B cell (primary cell): ENCODE data around the gene POLD1. TPM values are rescaled to one million over a fixed set of nuclear protein-coding genes. Genes with fewer than 3 reads are reported as not detected.

ENCODE experiments used
- ATAC-seq: fragments of 200-7000 bp; cut with Tn5 transposase; one replicate; pipeline ENCODE4 v1.10.0; 2021; ENCODE audit warnings: low read depth, mild to moderate bottlenecking, moderate number of reproducible peaks, moderate library complexity
- CTCF ChIA-PET: fragments of 350-600 bp; sonication (Branson Sonifier 250); formaldehyde crosslinking; loops from one replicate; lab custom pipeline; 2021; ENCODE audit warnings: antibody characterized with exemption, inconsistent platforms; lab: Charles Lee
- POLR2A ChIA-PET: fragments of 350-600 bp; sonication (Branson Sonifier 250); formaldehyde crosslinking; loops from one replicate; lab custom pipeline; 2021; ENCODE audit warnings: antibody characterized with exemption; lab: Charles Lee
- DNase-seq: peaks from one replicate; pipeline ENCODE4 v3.0.0; 2013
- H2AFZ ChIP-seq: 2 replicates; pipeline ENCODE4 v1.6.1; 2012; ENCODE audit warnings: mild to moderate bottlenecking, low read depth, low read length; ENCODE audit not compliant: insufficient read depth, poor library complexity, severe bottlenecking
- H3K27ac ChIP-seq, 2 donors: 1 replicate in 1 of 2; 2 replicates in 1 of 2; pipeline ENCODE4 v1.5.1; 2012 to 2013; ENCODE audit warnings: low read length in 2 of 2, mild to moderate bottlenecking in 2 of 2, moderate library complexity in 1 of 2
- H3K27me3 ChIP-seq, 4 experiments: fragments of 200-600 bp in 1 of 4; sonication (generic) in 1 of 4; replicated peaks in 1 of 4; 1 replicate in 2 of 4; 2 replicates in 2 of 4; pipeline versions ENCODE4 v1.6.1 to v1.7.0; 2013 to 2016; ENCODE audit warnings: low read length in 3 of 4, mild to moderate bottlenecking in 2 of 4, mixed read lengths in 1 of 4, moderate library complexity in 1 of 4; ENCODE audit not compliant: insufficient read depth in 4 of 4, control insufficient read depth in 3 of 4; ENCODE audit errors: control extremely low read depth in 1 of 4
- H3K36me3 ChIP-seq, 2 experiments: replicated peaks in 1 of 2; 1 replicate in 1 of 2; 2 replicates in 1 of 2; pipeline versions ENCODE4 v1.6.1 to v1.7.1; 2013; ENCODE audit warnings: low read length in 1 of 2; ENCODE audit not compliant: insufficient read depth in 2 of 2, control insufficient read depth in 1 of 2; ENCODE audit errors: control extremely low read depth in 1 of 2, extremely low read depth in 1 of 2
- H3K4me1 ChIP-seq, 2 donors: fragments of 200-600 bp in 1 of 2; sonication (generic) in 1 of 2; 1 replicate in 1 of 2; 2 replicates in 1 of 2; pipeline versions ENCODE4 v1.5.1 to v1.6.1; 2013 to 2017; ENCODE audit warnings: low read length in 2 of 2; ENCODE audit not compliant: control insufficient read depth in 2 of 2, insufficient read depth in 2 of 2
- H3K4me2 ChIP-seq: replicated peaks from 2 replicates; pipeline ENCODE3; 2012; ENCODE audit warnings: mild to moderate bottlenecking, low read depth, low read length; ENCODE audit not compliant: poor library complexity, severe bottlenecking
- H3K4me3 ChIP-seq, 5 experiments: fragments of 200-600 bp in 1 of 5; sonication (generic) in 1 of 5; 1 replicate in 3 of 5; 2 replicates in 2 of 5; pipeline versions ENCODE4 v1.5.1 to v1.7.0; 2011 to 2016; ENCODE audit warnings: low read length in 4 of 5, mild to moderate bottlenecking in 4 of 5, low read depth in 2 of 5, control low read depth in 1 of 5, moderate library complexity in 1 of 5; ENCODE audit not compliant: insufficient read depth in 1 of 5; ENCODE audit errors: control extremely low read depth in 1 of 5, extremely low read depth in 1 of 5
- H3K79me2 ChIP-seq: fragments of 200-600 bp; sonication (generic); one replicate; pipeline ENCODE4 v1.6.0; 2016; ENCODE audit warnings: low read length; ENCODE audit not compliant: control insufficient read depth, insufficient read depth
- H3K9ac ChIP-seq: fragments of 200-600 bp; sonication (generic); 2 replicates; pipeline ENCODE4 v1.6.1; 2017; ENCODE audit warnings: mild to moderate bottlenecking, low read length, moderate library complexity
- H3K9me3 ChIP-seq, 3 donors: one replicate each; pipeline versions ENCODE4 v1.6.1 to v1.7.1; 2013; ENCODE audit warnings: low read length in 2 of 3; ENCODE audit not compliant: control insufficient read depth in 2 of 3, insufficient read depth in 1 of 3; ENCODE audit errors: control extremely low read depth in 1 of 3
- H4K20me1 ChIP-seq: 2 replicates; pipeline ENCODE4 v1.6.0; 2012; ENCODE audit warnings: mild to moderate bottlenecking, low read length; ENCODE audit not compliant: insufficient read depth, control insufficient read depth, poor library complexity, severe bottlenecking
- H3K27ac Mint-ChIP-seq: one replicate; pipeline ENCODE4 v1.8.0; 2021; ENCODE audit warnings: mixed read lengths
- H3K27me3 Mint-ChIP-seq: one replicate; pipeline ENCODE4 v1.8.0; 2021; ENCODE audit warnings: mixed read lengths
- H3K4me1 Mint-ChIP-seq: one replicate; pipeline ENCODE4 v1.8.0; 2021; ENCODE audit warnings: mixed read lengths
- H3K4me3 Mint-ChIP-seq: one replicate; pipeline ENCODE4 v1.8.0; 2021; ENCODE audit warnings: mixed read lengths
- H3K9me3 Mint-ChIP-seq: one replicate; pipeline ENCODE4 v1.8.0; 2022; ENCODE audit warnings: mixed read lengths; ENCODE audit not compliant: insufficient read depth
- EZH2 ChIP-seq: IDR thresholded peaks from 2 replicates; pipeline ENCODE4 v1.6.1; 2012; ENCODE audit warnings: borderline replicate concordance, low read depth, mild to moderate bottlenecking, moderate library complexity, low read length; ENCODE audit not compliant: insufficient read depth, poor library complexity, severe bottlenecking
- WGBS: methylation state at CpG from one replicate; pipeline ENCODE4 v1.1.5; 2013; ENCODE audit warnings: missing lambda C conversion rate; ENCODE audit not compliant: insufficient coverage; 5-methylcytosine and 5-hydroxymethylcytosine counted together
- intact Hi-C: fragments of 100-400 bp; cut with micrococcal nuclease; formaldehyde crosslinking; loops from one replicate; pipeline ENCODE4 v1.10.0; 2022
- polyA plus RNA-seq: library from polyadenylated mRNA; depleted of rRNA; stranded (reverse); fragments of >200 nt; gene quantifications from 2 replicates; pipeline ENCODE4 v1.2.3, GENCODE V29; 2012
- total RNA-seq, 2 donors: library from RNA; stranded (reverse); fragments of 120-200 nt in 1 of 2; gene quantifications; 1 replicate in 1 of 2; 2 replicates in 1 of 2; pipeline versions ENCODE4 v1.2.3 to v1.2.4, GENCODE V29; 2013 to 2022
- TF ChIP-seq, protein P1 (sequence below): fragments of 200-600 bp; IDR thresholded peaks from one replicate; pipeline ENCODE4 v1.8.0; 2022; ENCODE audit warnings: antibody characterized with exemption, mild to moderate bottlenecking

POLD1 gene
- total and polyA plus RNA-seq, 2 donors (not counting 1 experiment from before 2014, with no cell fraction given): 43.6 to 65.2 TPM

DNA sequence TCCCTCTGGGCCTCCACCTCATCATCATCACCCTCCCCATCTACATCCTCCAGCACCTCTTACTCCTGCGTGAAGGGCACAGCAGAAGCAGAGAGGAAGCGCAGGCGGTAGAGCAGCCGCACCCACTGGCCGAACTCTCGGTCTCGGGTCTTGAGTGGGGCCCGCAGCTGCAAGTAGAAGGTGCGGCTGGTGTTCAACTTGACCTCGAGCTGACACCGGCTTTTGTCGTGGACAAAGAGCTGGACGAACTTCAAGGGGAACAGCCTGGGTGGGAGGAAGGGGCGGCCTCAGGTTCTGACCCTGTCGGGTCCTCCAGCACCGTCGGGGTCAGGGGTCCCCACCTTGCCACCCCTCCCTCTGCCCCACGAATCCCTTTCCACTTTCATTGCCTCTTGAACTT is 83.4 kb downstream of the POLD1 start:
- Histone ChIP-seq H3K27me3 (no peaks in the 10 kb centered on the region), H3K4me2 (no peak overlapping the region), H3K9ac (no peak overlapping the region), H2AFZ (no peak overlapping the region), H3K4me1 (no peaks in the 10 kb centered on the region), H3K36me3 (no peaks in the 10 kb centered on the region), H3K4me3 (no peak overlapping the region), H3K9me3 (no peaks in the 10 kb centered on the region), H3K79me2 (no peaks in the 10 kb centered on the region), H4K20me1 (no peaks in the 10 kb centered on the region), H3K27ac (no peak overlapping the region)
- Mint-ChIP-seq H3K4me1 (no peaks in the 10 kb centered on the region), H3K9me3 (no peaks in the 10 kb centered on the region), H3K27me3 (peaks cover 3% of the 10 kb centered on the region), H3K27ac (no peak overlapping the region), H3K4me3 (no peak overlapping the region)
- no peak for DNase-seq
- ATAC-seq: no peak
- WGBS: 87% methylated on average over 17 of the region's 18 CpGs
- TF ChIP-seq, protein P1, sequence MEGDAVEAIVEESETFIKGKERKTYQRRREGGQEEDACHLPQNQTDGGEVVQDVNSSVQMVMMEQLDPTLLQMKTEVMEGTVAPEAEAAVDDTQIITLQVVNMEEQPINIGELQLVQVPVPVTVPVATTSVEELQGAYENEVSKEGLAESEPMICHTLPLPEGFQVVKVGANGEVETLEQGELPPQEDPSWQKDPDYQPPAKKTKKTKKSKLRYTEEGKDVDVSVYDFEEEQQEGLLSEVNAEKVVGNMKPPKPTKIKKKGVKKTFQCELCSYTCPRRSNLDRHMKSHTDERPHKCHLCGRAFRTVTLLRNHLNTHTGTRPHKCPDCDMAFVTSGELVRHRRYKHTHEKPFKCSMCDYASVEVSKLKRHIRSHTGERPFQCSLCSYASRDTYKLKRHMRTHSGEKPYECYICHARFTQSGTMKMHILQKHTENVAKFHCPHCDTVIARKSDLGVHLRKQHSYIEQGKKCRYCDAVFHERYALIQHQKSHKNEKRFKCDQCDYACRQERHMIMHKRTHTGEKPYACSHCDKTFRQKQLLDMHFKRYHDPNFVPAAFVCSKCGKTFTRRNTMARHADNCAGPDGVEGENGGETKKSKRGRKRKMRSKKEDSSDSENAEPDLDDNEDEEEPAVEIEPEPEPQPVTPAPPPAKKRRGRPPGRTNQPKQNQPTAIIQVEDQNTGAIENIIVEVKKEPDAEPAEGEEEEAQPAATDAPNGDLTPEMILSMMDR: no peak
- TF ChIP-seq EZH2: no peak
- intact Hi-C loops: no loop called here
- POLR2A ChIA-PET: no interaction called here
- CTCF ChIA-PET: no interaction called here

Other genes starting within 250 kb of the POLD1 start
- gene IZUMO2, start 221.1 kb upstream of the POLD1 start, total RNA-seq: not detected in 2 replicates
- gene IZUMO2, start 221.1 kb upstream of the POLD1 start, polyA plus RNA-seq: not detected in 2 replicates
- not detected in 2 replicates for gene MYH14, start 180.7 kb upstream of the POLD1 start, total RNA-seq
- gene MYH14, start 180.7 kb upstream of the POLD1 start, polyA plus RNA-seq: not detected in 2 replicates
- gene KCNC3, start 55.0 kb upstream of the POLD1 start, total RNA-seq: 23.0 and 24.4 TPM in 2 replicates
- 7.5 and 12.3 TPM in 2 replicates for gene KCNC3, start 55.0 kb upstream of the POLD1 start, polyA plus RNA-seq
- gene NAPSA, start 18.7 kb upstream of the POLD1 start, total RNA-seq: 3.5 and 4.7 TPM in 2 replicates
- 3.7 and 4.0 TPM in 2 replicates for gene NAPSA, start 18.7 kb upstream of the POLD1 start, polyA plus RNA-seq
- gene NR1H2, start 7.9 kb upstream of the POLD1 start, total RNA-seq: 116 and 118 TPM in 2 replicates
- 164 and 359 TPM in 2 replicates for gene NR1H2, start 7.9 kb upstream of the POLD1 start, polyA plus RNA-seq
- gene SPIB, start 34.6 kb downstream of the POLD1 start, total RNA-seq: 205 and 211 TPM in 2 replicates
- gene SPIB, start 34.6 kb downstream of the POLD1 start, polyA plus RNA-seq: 114 and 183 TPM in 2 replicates
- gene MYBPC2, start 48.5 kb downstream of the POLD1 start, total RNA-seq: 1.1 and 1.3 TPM in 2 replicates
- gene MYBPC2, start 48.5 kb downstream of the POLD1 start, polyA plus RNA-seq: 1.7 and 2.2 TPM in 2 replicates
- gene EMC10, start 92.2 kb downstream of the POLD1 start, total RNA-seq: 81.1 and 88.1 TPM in 2 replicates
- 51.1 and 54.4 TPM in 2 replicates for gene EMC10, start 92.2 kb downstream of the POLD1 start, polyA plus RNA-seq
- gene GARIN5A, start 92.5 kb downstream of the POLD1 start, total RNA-seq: 0.34 and 0.58 TPM in 2 replicates
- 0.22 and 0.37 TPM in 2 replicates for gene GARIN5A, start 92.5 kb downstream of the POLD1 start, polyA plus RNA-seq
- 32.8 TPM in 2 replicates for gene JOSD2, start 126.8 kb downstream of the POLD1 start, total RNA-seq
- gene JOSD2, start 126.8 kb downstream of the POLD1 start, polyA plus RNA-seq: 23.9 and 25.0 TPM in 2 replicates
- not detected in 2 replicates for gene ASPDH, start 129.6 kb downstream of the POLD1 start, total RNA-seq
- not detected in 2 replicates for gene ASPDH, start 129.6 kb downstream of the POLD1 start, polyA plus RNA-seq
- not detected in 2 replicates for gene LRRC4B, start 184.1 kb downstream of the POLD1 start, total RNA-seq
- gene LRRC4B, start 184.1 kb downstream of the POLD1 start, polyA plus RNA-seq: 0.03 TPM in 1 of 2 replicates, not detected in the other